PC-3 (cell line): ENCODE measurements around the gene CCNI. TPM values are rescaled to one million over a fixed set of nuclear protein-coding genes. Genes with fewer than 3 reads are reported as not detected.

Source experiments
- ATAC-seq: fragments of 200-7000 bp; cut with Tn5 transposase; 2 replicates; pipeline ENCODE4 v1.9.1; 2020; ENCODE audit warnings: mild to moderate bottlenecking, moderate library complexity
- BruUV-seq: library from RNA; stranded (reverse); fragments of 400-500 nt; replicated peaks from 2 replicates; lab custom pipeline; 2021; lab: Mats Ljungman, UMichigan
- CTCF ChIA-PET: fragments of 300-600 bp; sonication (Branson Sonifier 250); formaldehyde crosslinking; loops from one replicate; lab custom pipeline; 2022; ENCODE audit warnings: antibody characterized with exemption; lab: Charles Lee
- POLR2A ChIA-PET: fragments of 300-600 bp; sonication (Branson Sonifier 250); formaldehyde crosslinking; loops from one replicate; lab custom pipeline; 2022; ENCODE audit warnings: antibody characterized with exemption; ENCODE audit not compliant: unreplicated experiment; lab: Charles Lee
- DNase-seq: peaks from one replicate; pipeline ENCODE4 v3.0.0-alpha.2; 2015
- H2AFZ ChIP-seq: fragments of 300-600 bp; sonication (generic); 2 replicates; pipeline ENCODE4 v1.6.0; 2016; ENCODE audit warnings: antibody characterized with exemption, low read length
- H3F3A ChIP-seq: fragments of 300-600 bp; sonication (generic); one replicate; pipeline ENCODE4 v1.6.0; 2017; ENCODE audit warnings: antibody characterized with exemption, low read length, control low read depth, mild to moderate bottlenecking; ENCODE audit not compliant: unreplicated experiment
- H3K27ac ChIP-seq: fragments of 300-600 bp; sonication (generic); 2 replicates; pipeline ENCODE4 v1.5.1; 2016; ENCODE audit warnings: mild to moderate bottlenecking, low read length
- H3K27me3 ChIP-seq: fragments of 300-600 bp; sonication (generic); 2 replicates; pipeline ENCODE4 v1.6.1; 2016; ENCODE audit warnings: low read length, mixed read lengths
- H3K36me3 ChIP-seq: fragments of 300-600 bp; sonication (generic); 2 replicates; pipeline ENCODE4 v1.6.1; 2016; ENCODE audit warnings: low read depth, mixed run types, low read length, mixed read lengths
- H3K4me1 ChIP-seq: fragments of 300-600 bp; sonication (generic); 2 replicates; pipeline ENCODE4 v1.5.1; 2016; ENCODE audit warnings: low read length; ENCODE audit not compliant: insufficient read depth
- H3K4me2 ChIP-seq: fragments of 300-600 bp; sonication (generic); 2 replicates; pipeline ENCODE4 v1.6.0; 2016; ENCODE audit warnings: low read length
- H3K4me3 ChIP-seq: fragments of 300-600 bp; sonication (generic); 2 replicates; pipeline ENCODE4 v1.5.1; 2016; ENCODE audit warnings: mild to moderate bottlenecking, low read length, mixed read lengths
- H3K79me2 ChIP-seq: fragments of 300-600 bp; sonication (generic); 2 replicates; pipeline ENCODE4 v1.6.1; 2017; ENCODE audit warnings: low read length, mixed read lengths
- H3K9ac ChIP-seq: fragments of 300-600 bp; sonication (generic); 2 replicates; pipeline ENCODE4 v1.6.0; 2016; ENCODE audit warnings: mild to moderate bottlenecking, low read length
- H3K9me2 ChIP-seq: fragments of 300-600 bp; sonication (generic); replicated peaks from 2 replicates; pipeline ENCODE4 v1.6.1; 2016; ENCODE audit warnings: mixed run types, low read length, mixed read lengths
- H3K9me3 ChIP-seq: fragments of 300-600 bp; sonication (generic); 2 replicates; pipeline ENCODE4 v1.6.1; 2016; ENCODE audit warnings: low read length, mixed read lengths
- H4K20me1 ChIP-seq: fragments of 300-600 bp; sonication (generic); 2 replicates; pipeline ENCODE4 v1.6.1; 2016; ENCODE audit warnings: low read length, mixed read lengths
- CTCF ChIP-seq: fragments of 300-600 bp; sonication (generic); conservative IDR thresholded peaks from 2 replicates; pipeline ENCODE4 v1.5.1; 2017; ENCODE audit warnings: antibody characterized with exemption, low read depth, mild to moderate bottlenecking, low read length
- EZH2 ChIP-seq: fragments of 300-600 bp; sonication (generic); IDR thresholded peaks from one replicate; pipeline ENCODE4 v1.6.1; 2017; ENCODE audit warnings: antibody characterized with exemption, mild to moderate bottlenecking, low read length; ENCODE audit not compliant: unreplicated experiment
- EZH2phosphoT487 ChIP-seq: fragments of 300-600 bp; sonication (generic); IDR thresholded peaks from 2 replicates; pipeline ENCODE4 v1.6.1; 2018; ENCODE audit warnings: mild to moderate bottlenecking, antibody characterized with exemption, low read length, borderline replicate concordance
- intact Hi-C: fragments of 100-400 bp; cut with micrococcal nuclease; formaldehyde crosslinking; loops from 2 replicates; pipeline ENCODE4 v1.9.0; 2023
- total RNA-seq: library from RNA; depleted of rRNA; stranded (reverse); fragments of >200 nt; gene quantifications from 2 replicates; pipeline ENCODE4 v1.2.3, GENCODE V29; 2014

CCNI gene
- total RNA-seq, 1 experiment from 2014 or later: 60.1 TPM

- no peaks in the 10 kb centered on the region for H3K9me2 ChIP-seq
- DNase-seq (no peak), ATAC-seq (no peak)
- H4K20me1 ChIP-seq: no peaks in the 10 kb centered on the region
- H3K9ac ChIP-seq: no peak overlapping the region
- POLR2A ChIA-PET: no interaction called here
- no peak for TF ChIP-seq EZH2phosphoT487
- no peak for TF ChIP-seq EZH2
- no peak for TF ChIP-seq CTCF
- no peaks in the 10 kb centered on the region for H3K4me1 ChIP-seq
- no peak overlapping the region for H3K27ac ChIP-seq
- H3K36me3 ChIP-seq: no peaks in the 10 kb centered on the region
- H3F3A ChIP-seq: no peaks in the 10 kb centered on the region
- H3K79me2 ChIP-seq: no peaks in the 10 kb centered on the region
- H3K27me3 ChIP-seq: no peaks in the 10 kb centered on the region
- intact Hi-C loops: no loop called here
- no TSS peak for BruUV-seq
- H3K4me3 ChIP-seq: no peak overlapping the region
- H2AFZ ChIP-seq: no peak overlapping the region
- no peaks in the 10 kb centered on the region for H3K9me3 ChIP-seq
- CTCF ChIA-PET: no interaction called here
- no peak overlapping the region for H3K4me2 ChIP-seq
These were observed 47.6 kb upstream of the CCNI start for GRCh38 chr4:77123411-77123810.

- no peak overlapping the region for H3K4me2 ChIP-seq
- H3K9me2 ChIP-seq: no peaks in the 10 kb centered on the region
- DNase-seq (no peak), ATAC-seq (no peak)
- H3K79me2 ChIP-seq: no peaks in the 10 kb centered on the region
- no peak overlapping the region for H2AFZ ChIP-seq
- H3F3A ChIP-seq: no peaks in the 10 kb centered on the region
- no peaks in the 10 kb centered on the region for H3K27me3 ChIP-seq
- no TSS peak for BruUV-seq
- intact Hi-C loops: no loop called here
- no peak for TF ChIP-seq CTCF
- TF ChIP-seq EZH2phosphoT487: no peak
- no peak for TF ChIP-seq EZH2
- ChIA-PET CTCF (no interaction called here), POLR2A (no interaction called here)
- H3K9me3 ChIP-seq: no peaks in the 10 kb centered on the region
- H3K27ac ChIP-seq: no peak overlapping the region
- H4K20me1 ChIP-seq: no peaks in the 10 kb centered on the region
- H3K9ac ChIP-seq: no peak overlapping the region
- H3K36me3 ChIP-seq: no peaks in the 10 kb centered on the region
- no peak overlapping the region for H3K4me3 ChIP-seq
- H3K4me1 ChIP-seq: no peaks in the 10 kb centered on the region
These were observed 46.9 kb upstream of the CCNI start for GRCh38 chr4:77122656-77123055.

GRCh38 chr4:77121736-77122240 is 46.0 kb upstream of the CCNI start:
- POLR2A ChIA-PET: no interaction called here
- ATAC-seq (no peak), DNase-seq (no peak)
- intact Hi-C loops: no loop called here
- no peak overlapping the region for H2AFZ ChIP-seq
- H4K20me1 ChIP-seq: no peaks in the 10 kb centered on the region
- no peaks in the 10 kb centered on the region for H3K4me1 ChIP-seq
- no peaks in the 10 kb centered on the region for H3K9me2 ChIP-seq
- no peaks in the 10 kb centered on the region for H3K27me3 ChIP-seq
- H3K36me3 ChIP-seq: no peaks in the 10 kb centered on the region
- H3K9me3 ChIP-seq: no peaks in the 10 kb centered on the region
- no peak overlapping the region for H3K4me3 ChIP-seq
- no TSS peak for BruUV-seq
- H3F3A ChIP-seq: no peaks in the 10 kb centered on the region
- H3K27ac ChIP-seq: no peak overlapping the region
- H3K4me2 ChIP-seq: no peak overlapping the region
- CTCF ChIA-PET: interaction anchor here (0.6 to 1.3 kb wide), 2 partner anchors 20 to 82 kb away, joined by 3 to 7 read pairs; no protein-coding TSS in a partner anchor
- no peaks in the 10 kb centered on the region for H3K79me2 ChIP-seq
- TF ChIP-seq CTCF: no peak
- TF ChIP-seq EZH2phosphoT487: no peak
- TF ChIP-seq EZH2: no peak
- no peak overlapping the region for H3K9ac ChIP-seq
